Lung (tissue), 12 donors: ENCODE results near the gene ACADS. TPM values are rescaled to one million over a fixed set of nuclear protein-coding genes. Genes with fewer than 3 reads are reported as not detected.

Experiments
- ATAC-seq: fragments of 200-7000 bp; cut with Tn5 transposase; one replicate; pipeline ENCODE4 v1.9.1; 2020; ENCODE audit warnings: moderate number of reproducible peaks; ENCODE audit not compliant: insufficient read depth, low FRiP score
- DNase-seq, 3 donors: peaks; one replicate each; pipeline ENCODE4 v3.0.0-alpha.2; 2013 to 2017
- H3K27ac ChIP-seq, 2 donors: one replicate each; pipeline ENCODE4 v1.5.1; 2013; ENCODE audit warnings: mild to moderate bottlenecking in 2 of 2, moderate library complexity in 2 of 2, control low read depth in 1 of 2, inconsistent platforms in 1 of 2, low read depth in 1 of 2, low read length in 1 of 2
- H3K27me3 ChIP-seq, 3 donors: one replicate each; pipeline ENCODE4 v1.5.1; 2013; ENCODE audit warnings: low read length in 2 of 3; ENCODE audit not compliant: control insufficient read depth in 3 of 3, insufficient read depth in 3 of 3
- H3K36me3 ChIP-seq, 4 donors: one replicate each; pipeline ENCODE4 v1.5.1; 2013; ENCODE audit warnings: low read length in 4 of 4, mild to moderate bottlenecking in 1 of 4, moderate library complexity in 1 of 4; ENCODE audit not compliant: control insufficient read depth in 4 of 4, insufficient read depth in 4 of 4
- H3K4me1 ChIP-seq, 5 donors: one replicate each; pipeline ENCODE4 v1.5.1; 2013; ENCODE audit warnings: low read length in 5 of 5, mild to moderate bottlenecking in 2 of 5, moderate library complexity in 1 of 5; ENCODE audit not compliant: control insufficient read depth in 5 of 5, insufficient read depth in 5 of 5
- H3K4me3 ChIP-seq: one replicate; pipeline ENCODE4 v1.5.1; 2013; ENCODE audit warnings: mild to moderate bottlenecking, control low read depth, moderate library complexity
- H3K9ac ChIP-seq, 2 donors: one replicate each; pipeline ENCODE4 v1.5.1; 2013; ENCODE audit warnings: low read length in 2 of 2, control low read depth in 1 of 2; ENCODE audit not compliant: insufficient read depth in 1 of 2
- H3K9me3 ChIP-seq, 4 donors: one replicate each; pipeline ENCODE4 v1.5.1; 2013; ENCODE audit warnings: low read length in 3 of 4, mild to moderate bottlenecking in 1 of 4, moderate library complexity in 1 of 4; ENCODE audit not compliant: control insufficient read depth in 4 of 4, insufficient read depth in 3 of 4
- CTCF ChIP-seq: IDR thresholded peaks from 2 replicates; pipeline ENCODE4 v1.5.1; 2012; ENCODE audit warnings: mild to moderate bottlenecking; ENCODE audit errors: control extremely low read depth, extremely low read depth
- WGBS, 2 donors: extraction: QIAGEN DNeasy Blood & Tissue Kit; methylation state at CpG; one replicate each; pipeline ENCODE4 v1.1.7; 2013; 5-methylcytosine and 5-hydroxymethylcytosine counted together
- polyA plus RNA-seq, 2 donors: library from polyadenylated mRNA; stranded (reverse); fragments of 200-250 nt; gene quantifications; one replicate each; pipeline ENCODE4 v1.2.1, GENCODE V29; 2013
- total RNA-seq, 2 donors: library from RNA; depleted of rRNA in 1 of 2; stranded (reverse); fragments of >200 nt in 1 of 2; gene quantifications; one replicate each; pipeline ENCODE4 v1.2.1, GENCODE V29; 2014 to 2021
- donor health status: control.
- donor health status: control.
- donor health status: Bipolar disorder and iron deficiency.
- donor health status: healthy.
- donor health status: DM: yes; HTN: yes; CAD: no.

The ACADS gene
- total and polyA plus RNA-seq, 4 donors = 16.4 to 32.4 (median 27.0) TPM

- H3K27me3 ChIP-seq = no peaks in the 10 kb centered on the region
- H3K27ac ChIP-seq = no peak overlapping the region
- ATAC-seq = no peak
- H3K4me1 ChIP-seq = peaks cover 3 to 17% (median 7%) of the 10 kb centered on the region in 5 donors
- H3K36me3 ChIP-seq = peaks cover 27 to 60% (median 45%) of the 10 kb centered on the region in 4 donors
- TF ChIP-seq CTCF = no peak
- DNase-seq = no peak
- H3K4me3 ChIP-seq = no peak overlapping the region
- H3K9me3 ChIP-seq = no peaks in the 10 kb centered on the region
- no peak overlapping the region for H3K9ac ChIP-seq
- whole genome bisulfite sequencing, 2 donors = 91 to 93% methylated on average over 10 of the region's 10 CpGs
Measured at GRCh38 chr12:120720987-120721801, 4.4 kb upstream of the ACADS start.

- TF ChIP-seq CTCF = no peak
- Histone ChIP-seq H3K27me3 (no peaks in the 10 kb centered on the region), H3K4me1 (peaks cover 3 to 18% (median 7%) of the 10 kb centered on the region in 5 donors), H3K27ac (no peak overlapping the region), H3K36me3 (peaks cover 20 to 53% (median 40%) of the 10 kb centered on the region in 4 donors), H3K9ac (no peak overlapping the region), H3K9me3 (no peaks in the 10 kb centered on the region), H3K4me3 (no peak overlapping the region)
- ATAC-seq (no peak), DNase-seq (no peak)
- WGBS, 2 donors = 68 to 84% methylated on average over 3 of the region's 3 CpGs
Measured at GRCh38 chr12:120721866-120722265, 3.8 kb upstream of the ACADS start.

GRCh38 chr12:120722784-120723183, 2.8 kb upstream of the ACADS start:
- WGBS, 2 donors = 76 to 80% methylated on average over 2 of the region's 2 CpGs
- peaks cover 17 to 49% (median 37%) of the 10 kb centered on the region in 4 donors for H3K36me3 ChIP-seq
- no peak for DNase-seq
- no peak overlapping the region for H3K4me3 ChIP-seq
- H3K4me1 ChIP-seq = peaks cover 3 to 18% (median 7%) of the 10 kb centered on the region in 5 donors
- H3K9ac ChIP-seq = no peak overlapping the region
- H3K27me3 ChIP-seq = no peaks in the 10 kb centered on the region
- TF ChIP-seq CTCF = no peak
- no peak overlapping the region for H3K27ac ChIP-seq
- no peaks in the 10 kb centered on the region for H3K9me3 ChIP-seq
- no peak for ATAC-seq
